Brain microvascular endothelial cell (primary cell): ENCODE data around the gene GUCA1A.
"Not testable (repeated sequence)": the region's sequence is repeated elsewhere in the genome, so short reads cannot be mapped to it uniquely, and the experiment has no call there.

Source experiments
- DNase-seq: peaks from one replicate; pipeline ENCODE4 v3.0.0-alpha.2; 2020
- H3K27ac ChIP-seq: fragments of 250-450 bp; sonication (Bioruptor Pico); 2 replicates; pipeline ENCODE4 v1.5.1; 2020; ENCODE audit warnings: mild to moderate bottlenecking, moderate library complexity
- H3K27me3 ChIP-seq: fragments of 250-450 bp; sonication (Bioruptor Pico); replicated peaks from 2 replicates; pipeline ENCODE4 v1.5.1; 2020; ENCODE audit warnings: mild to moderate bottlenecking
- H3K36me3 ChIP-seq: fragments of 250-450 bp; sonication (Bioruptor Pico); replicated peaks from 2 replicates; pipeline ENCODE4 v1.5.1; 2020; ENCODE audit warnings: mild to moderate bottlenecking
- H3K4me3 ChIP-seq: 2 replicates; pipeline ENCODE4 v1.5.1; 2011; ENCODE audit warnings: low read depth, mild to moderate bottlenecking, control low read depth, low read length, moderate library complexity
- in situ Hi-C: cut with HindIII; loops from 2 replicates; pipeline ENCODE4 v1.10.0; 2017; ENCODE audit warnings: low sequenced_read_pairs, low pct_ligation_motif_present
- TF ChIP-seq, protein P1 (sequence below): IDR thresholded peaks from 2 replicates; pipeline ENCODE4 v1.5.1; 2011; ENCODE audit warnings: low read depth, mild to moderate bottlenecking, moderate library complexity, low read length, control low read depth, inconsistent platforms; ENCODE audit errors: missing control alignments

Gene GUCA1A

DNA sequence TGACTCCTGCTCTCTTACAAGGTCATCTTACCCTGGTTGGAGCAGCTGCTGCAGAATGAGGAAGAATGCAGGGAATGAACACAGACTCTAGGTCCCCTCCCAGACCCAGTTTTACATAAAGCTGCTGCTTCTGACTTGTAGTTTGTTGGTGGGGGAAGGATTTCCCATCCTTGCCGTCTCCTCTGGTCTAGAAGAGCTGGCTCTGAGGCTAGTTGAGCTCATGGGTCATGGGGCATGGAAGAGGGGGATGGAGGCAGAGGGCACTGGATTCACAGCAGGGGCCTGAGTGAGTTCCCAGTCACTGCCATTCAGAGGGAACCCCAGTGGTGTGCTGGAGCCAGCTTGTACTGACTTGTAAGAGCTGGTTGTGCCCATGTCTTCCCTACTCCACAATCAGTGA lies 9.2 kb upstream of the GUCA1A start:
- no peak overlapping the region for H3K4me3 ChIP-seq
- in situ Hi-C loops: no loop called here
- no peak overlapping the region for H3K27ac ChIP-seq
- no peaks in the 10 kb centered on the region for H3K27me3 ChIP-seq
- H3K36me3 ChIP-seq: no peaks in the 10 kb centered on the region
- DNase-seq: no peak
- TF ChIP-seq, protein P1, sequence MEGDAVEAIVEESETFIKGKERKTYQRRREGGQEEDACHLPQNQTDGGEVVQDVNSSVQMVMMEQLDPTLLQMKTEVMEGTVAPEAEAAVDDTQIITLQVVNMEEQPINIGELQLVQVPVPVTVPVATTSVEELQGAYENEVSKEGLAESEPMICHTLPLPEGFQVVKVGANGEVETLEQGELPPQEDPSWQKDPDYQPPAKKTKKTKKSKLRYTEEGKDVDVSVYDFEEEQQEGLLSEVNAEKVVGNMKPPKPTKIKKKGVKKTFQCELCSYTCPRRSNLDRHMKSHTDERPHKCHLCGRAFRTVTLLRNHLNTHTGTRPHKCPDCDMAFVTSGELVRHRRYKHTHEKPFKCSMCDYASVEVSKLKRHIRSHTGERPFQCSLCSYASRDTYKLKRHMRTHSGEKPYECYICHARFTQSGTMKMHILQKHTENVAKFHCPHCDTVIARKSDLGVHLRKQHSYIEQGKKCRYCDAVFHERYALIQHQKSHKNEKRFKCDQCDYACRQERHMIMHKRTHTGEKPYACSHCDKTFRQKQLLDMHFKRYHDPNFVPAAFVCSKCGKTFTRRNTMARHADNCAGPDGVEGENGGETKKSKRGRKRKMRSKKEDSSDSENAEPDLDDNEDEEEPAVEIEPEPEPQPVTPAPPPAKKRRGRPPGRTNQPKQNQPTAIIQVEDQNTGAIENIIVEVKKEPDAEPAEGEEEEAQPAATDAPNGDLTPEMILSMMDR: no peak

DNA sequence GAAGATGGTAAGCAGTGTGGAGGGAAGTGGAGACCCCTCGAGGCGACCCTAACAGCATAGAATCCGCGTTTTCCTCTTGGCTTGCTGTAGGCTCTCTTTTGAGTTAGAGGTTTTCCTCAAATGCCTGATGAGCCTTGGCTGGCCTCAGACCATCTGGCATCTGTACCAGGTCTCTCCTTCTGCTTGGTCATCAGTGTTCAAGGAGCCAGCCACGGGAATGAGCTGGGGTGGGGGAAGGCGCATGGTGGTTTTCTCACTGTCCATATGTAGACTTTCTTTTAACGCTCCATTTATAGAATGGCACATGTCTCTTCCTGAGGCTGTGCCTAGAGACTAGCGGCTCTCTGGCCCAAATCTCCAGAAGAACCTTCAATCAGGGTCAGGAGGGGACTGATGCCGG lies 8.1 kb upstream of the GUCA1A start:
- Histone ChIP-seq H3K36me3 (no peaks in the 10 kb centered on the region), H3K27ac (no peak overlapping the region), H3K27me3 (no peaks in the 10 kb centered on the region), H3K4me3 (no peak overlapping the region)
- in situ Hi-C loops: no loop called here
- no peak for DNase-seq
- TF ChIP-seq, protein P1: no peak

DNA sequence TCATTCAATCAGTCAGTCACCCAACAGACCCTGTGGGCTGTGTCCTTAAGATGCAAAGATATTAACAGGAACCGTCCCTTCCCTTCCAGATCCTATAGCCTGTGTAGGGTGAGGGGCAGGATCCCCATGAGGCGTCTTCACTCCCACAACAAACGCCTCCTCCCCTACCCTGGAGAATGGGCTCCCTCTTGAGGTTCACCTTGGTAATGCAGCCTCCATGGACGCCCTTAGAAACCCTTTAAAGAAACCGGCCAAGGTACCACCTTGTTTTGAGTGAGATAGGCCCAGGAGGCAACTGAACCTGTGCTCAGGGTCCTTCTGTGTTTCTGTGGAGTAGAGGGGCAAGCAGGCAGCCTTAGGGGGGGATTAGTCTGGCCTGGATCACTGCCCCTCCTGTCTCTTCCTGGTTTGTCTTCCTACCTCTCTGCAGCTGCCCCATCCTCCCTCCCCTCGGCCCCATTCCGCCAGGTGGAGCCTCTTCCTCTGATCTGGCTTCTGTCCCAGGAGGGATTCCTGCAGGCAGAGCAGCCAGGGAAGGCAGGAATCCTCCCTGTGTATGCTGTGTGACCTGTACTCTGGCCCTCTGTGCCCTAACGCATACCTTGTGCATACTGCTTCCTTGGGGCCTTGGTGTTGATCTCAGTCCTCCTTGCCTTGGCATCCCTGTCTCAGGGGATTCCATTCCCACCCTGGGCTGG lies 6.6 kb upstream of the GUCA1A start:
- H3K4me3 ChIP-seq: no peak overlapping the region
- TF ChIP-seq, protein P1: peak; percentile 96
- peak; percentile 59 for DNase-seq
- H3K27me3 ChIP-seq: no peaks in the 10 kb centered on the region
- in situ Hi-C loops: no loop called here
- no peak overlapping the region for H3K27ac ChIP-seq
- H3K36me3 ChIP-seq: no peaks in the 10 kb centered on the region

DNA sequence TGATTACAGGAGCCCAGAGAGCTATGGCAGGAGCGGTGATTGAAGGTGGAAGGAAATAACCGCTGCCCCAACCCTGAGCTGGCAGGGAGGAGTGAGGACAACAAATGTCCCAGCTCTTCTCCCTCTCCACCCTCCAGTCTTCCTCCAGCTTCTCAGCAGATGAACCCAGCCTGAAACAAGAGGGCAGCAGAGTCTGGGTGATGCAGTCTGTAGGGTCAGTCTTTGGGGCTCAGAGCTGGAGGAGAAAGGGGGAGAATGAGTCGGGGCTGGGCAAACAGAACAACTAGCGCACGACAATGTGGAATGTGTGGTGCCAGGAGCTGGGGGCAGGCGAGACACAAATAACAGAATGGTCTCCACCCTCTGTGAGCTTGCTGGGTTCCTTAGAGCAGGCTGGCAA lies 4.5 kb upstream of the GUCA1A start:
- Histone ChIP-seq H3K36me3 (no peaks in the 10 kb centered on the region), H3K27ac (no peak overlapping the region), H3K27me3 (no peaks in the 10 kb centered on the region), H3K4me3 (no peak overlapping the region)
- in situ Hi-C loops: no loop called here
- no peak for DNase-seq
- TF ChIP-seq, protein P1: peak; percentile 23

DNA sequence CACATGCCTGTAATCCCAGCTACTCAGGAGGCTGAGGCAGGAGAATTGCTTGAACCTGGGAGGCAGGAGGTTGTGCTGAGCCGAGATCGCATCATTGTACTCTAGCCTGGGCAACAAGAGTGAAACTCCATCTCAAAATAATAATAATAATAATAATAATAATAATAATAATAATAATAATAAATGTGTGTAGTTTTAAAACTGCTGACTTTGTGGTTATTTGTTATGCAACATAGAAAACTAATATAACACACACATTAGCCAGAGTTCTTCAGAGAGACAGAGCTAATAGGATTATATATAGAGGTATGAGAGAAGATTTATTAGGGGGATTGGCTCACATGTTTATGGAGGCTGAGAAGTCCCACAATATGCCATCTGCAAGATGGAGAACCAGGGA lies 3.4 kb upstream of the GUCA1A start:
- DNase-seq, H3K4me3 ChIP-seq, H3K27me3 ChIP-seq, in situ Hi-C loops, H3K36me3 ChIP-seq, H3K27ac ChIP-seq: not testable (repeated sequence)

DNA sequence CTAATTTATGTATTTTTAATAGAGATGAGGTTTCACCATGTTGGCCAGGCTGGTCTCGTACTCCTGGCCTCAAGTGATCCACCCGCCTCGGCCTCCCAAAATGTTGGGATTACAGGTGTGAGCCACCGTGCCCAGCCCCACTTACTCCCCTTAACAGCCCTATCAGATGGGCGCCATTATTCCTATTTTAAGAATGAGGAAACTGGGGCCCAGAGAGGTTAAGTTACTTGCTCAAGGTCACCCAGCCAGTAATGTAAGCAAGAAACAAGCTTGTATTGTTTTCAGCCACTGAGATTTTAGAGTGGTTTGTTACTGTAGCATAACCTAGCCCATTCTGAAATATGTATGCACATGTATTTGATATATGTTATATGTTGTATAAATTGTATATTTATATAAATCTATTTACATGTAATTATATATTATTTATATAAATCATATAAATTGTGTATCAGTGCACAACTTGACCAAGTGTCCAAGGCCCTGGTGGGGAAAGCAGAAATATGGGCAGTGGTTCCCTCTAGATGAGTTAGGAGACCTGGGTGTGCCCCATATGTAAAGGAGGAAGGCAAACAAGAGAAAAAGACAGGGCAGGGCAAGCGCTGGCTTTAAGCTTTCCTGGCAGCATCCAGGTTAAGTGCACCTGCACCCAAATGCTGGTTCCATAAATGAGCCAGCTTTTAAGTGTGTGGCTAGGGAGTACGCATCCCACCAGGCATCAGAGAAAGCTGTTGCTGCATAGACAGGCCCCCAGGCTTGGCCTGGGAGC lies 1.2 kb upstream of the GUCA1A start:
- no peaks in the 10 kb centered on the region for H3K36me3 ChIP-seq
- TF ChIP-seq, protein P1: no peak
- H3K27ac ChIP-seq: no peak overlapping the region
- in situ Hi-C loops: no loop called here
- no peak for DNase-seq
- no peak overlapping the region for H3K4me3 ChIP-seq
- H3K27me3 ChIP-seq: no peaks in the 10 kb centered on the region
